CD14-positive monocyte (primary cell): ENCODE data around the gene RNF152. TPM values are rescaled to one million over a fixed set of nuclear protein-coding genes. Genes with fewer than 3 reads are reported as not detected.
A peak's percentile ranks its signal among the peaks of the same experiment; 100 is the strongest.

Experiments used
- DNase-seq, 3 donors: peaks; one replicate each; pipeline ENCODE4 v3.0.0-alpha.2; 2011 to 2022
- H2AFZ ChIP-seq: 2 replicates; pipeline ENCODE4 v1.6.0; 2012; ENCODE audit warnings: mild to moderate bottlenecking, low read depth, low read length, inconsistent platforms; ENCODE audit not compliant: insufficient read depth, poor library complexity, severe bottlenecking
- H3K27ac ChIP-seq, 2 donors: 1 replicate in 1 of 2; 2 replicates in 1 of 2; pipeline ENCODE4 v1.5.1; 2012 to 2013; ENCODE audit warnings: low read length in 2 of 2, control low read depth in 1 of 2, inconsistent platforms in 1 of 2, low read depth in 1 of 2, mild to moderate bottlenecking in 1 of 2
- H3K27me3 ChIP-seq, 2 donors: one replicate each; pipeline versions ENCODE4 v1.6.0 to v1.6.1; 2011 to 2013; ENCODE audit warnings: low read length in 2 of 2; ENCODE audit not compliant: control insufficient read depth in 2 of 2, insufficient read depth in 2 of 2
- H3K36me3 ChIP-seq, 2 donors: replicated peaks in 1 of 2; 1 replicate in 1 of 2; 2 replicates in 1 of 2; pipeline versions ENCODE4 v1.5.1 to v1.6.1; 2012 to 2013; ENCODE audit warnings: low read length in 2 of 2, control low read depth in 1 of 2, inconsistent platforms in 1 of 2, mild to moderate bottlenecking in 1 of 2; ENCODE audit not compliant: insufficient read depth in 2 of 2, control insufficient read depth in 1 of 2
- H3K4me1 ChIP-seq, 2 donors: 1 replicate in 1 of 2; 2 replicates in 1 of 2; pipeline versions ENCODE4 v1.5.1 to v1.6.1; 2012 to 2013; ENCODE audit warnings: low read length in 2 of 2, control low read depth in 1 of 2, inconsistent platforms in 1 of 2, mild to moderate bottlenecking in 1 of 2, moderate library complexity in 1 of 2; ENCODE audit not compliant: insufficient read depth in 2 of 2, control insufficient read depth in 1 of 2
- H3K4me2 ChIP-seq: replicated peaks from 2 replicates; pipeline ENCODE3; 2012; ENCODE audit warnings: low read length, moderate library complexity, mild to moderate bottlenecking; ENCODE audit not compliant: poor library complexity, severe bottlenecking; ENCODE audit errors: extremely low read depth
- H3K4me3 ChIP-seq, 3 experiments: fragments of 200-600 bp in 1 of 3; sonication (generic) in 1 of 3; replicated peaks in 1 of 3; 1 replicate in 2 of 3; 2 replicates in 1 of 3; pipeline ENCODE4 v1.5.1; 2011 to 2013; ENCODE audit warnings: low read length in 3 of 3, mild to moderate bottlenecking in 3 of 3, control low read depth in 2 of 3, low read depth in 2 of 3, inconsistent platforms in 1 of 3, moderate library complexity in 1 of 3
- H3K79me2 ChIP-seq: 2 replicates; pipeline ENCODE4 v1.6.0; 2012; ENCODE audit warnings: mild to moderate bottlenecking, control low read depth, inconsistent platforms, low read length, moderate library complexity; ENCODE audit not compliant: insufficient read depth
- H3K9ac ChIP-seq: 2 replicates; pipeline ENCODE4 v1.6.0; 2017; ENCODE audit warnings: low read length, mild to moderate bottlenecking; ENCODE audit not compliant: insufficient read depth, poor library complexity, severe bottlenecking
- H3K9me3 ChIP-seq, 2 donors: replicated peaks in 1 of 2; 1 replicate in 1 of 2; 2 replicates in 1 of 2; pipeline versions ENCODE4 v1.5.1 to v1.6.1; 2012 to 2013; ENCODE audit warnings: low read length in 2 of 2, control low read depth in 1 of 2; ENCODE audit not compliant: control insufficient read depth in 1 of 2, insufficient read depth in 1 of 2
- H4K20me1 ChIP-seq: 2 replicates; pipeline ENCODE4 v1.6.0; 2012; ENCODE audit warnings: mild to moderate bottlenecking, low read length, control low read depth, moderate library complexity; ENCODE audit not compliant: insufficient read depth
- H3K27ac Mint-ChIP-seq, 7 donors: one replicate each; pipeline ENCODE4 v1.8.0; 2020; ENCODE audit warnings: mild to moderate bottlenecking in 7 of 7, mixed read lengths in 7 of 7, moderate library complexity in 6 of 7, inconsistent platforms in 2 of 7
- H3K27me3 Mint-ChIP-seq, 3 donors: one replicate each; pipeline ENCODE4 v1.8.0; 2021 to 2022; ENCODE audit warnings: low read depth in 3 of 3, mild to moderate bottlenecking in 3 of 3, mixed read lengths in 3 of 3, moderate library complexity in 3 of 3, inconsistent platforms in 1 of 3
- H3K36me3 Mint-ChIP-seq, 2 donors: one replicate each; pipeline ENCODE4 v1.8.0; 2020; ENCODE audit warnings: mixed read lengths in 2 of 2, inconsistent platforms in 1 of 2, mild to moderate bottlenecking in 1 of 2
- H3K4me1 Mint-ChIP-seq: one replicate; pipeline ENCODE4 v1.8.0; 2020; ENCODE audit warnings: mild to moderate bottlenecking, mixed read lengths
- H3K4me3 Mint-ChIP-seq, 2 donors: one replicate each; pipeline ENCODE4 v1.8.0; 2020; ENCODE audit warnings: mild to moderate bottlenecking in 2 of 2, mixed read lengths in 2 of 2, moderate library complexity in 1 of 2
- H3K9me3 Mint-ChIP-seq, 7 donors: one replicate each; pipeline ENCODE4 v1.8.0; 2020 to 2022; ENCODE audit warnings: mixed read lengths in 7 of 7, mild to moderate bottlenecking in 6 of 7, moderate library complexity in 6 of 7, inconsistent platforms in 2 of 7
- CTCF ChIP-seq: fragments of 200-600 bp; IDR thresholded peaks from one replicate; pipeline ENCODE4 v1.8.0; 2022; ENCODE audit warnings: antibody characterized with exemption, mild to moderate bottlenecking
- WGBS: methylation state at CpG from one replicate; pipeline ENCODE4 v1.1.5; 2013; ENCODE audit warnings: missing lambda C conversion rate; ENCODE audit not compliant: insufficient coverage; 5-methylcytosine and 5-hydroxymethylcytosine counted together
- intact Hi-C, 2 donors: fragments of 100-400 bp; cut with micrococcal nuclease; formaldehyde crosslinking; loops; one replicate each; pipeline versions ENCODE4 v1.15.0 to v1.15.1; 2023
- polyA plus RNA-seq, 3 donors: library from polyadenylated mRNA; depleted of rRNA in 1 of 3; unstranded in 2 of 3; stranded (reverse) in 1 of 3; fragments of 300-500 nt in 2 of 3; fragments of >200 nt in 1 of 3; fragmentation: Illumina TruSeq in 2 of 3; gene quantifications; 1 replicate in 2 of 3; 2 replicates in 1 of 3; pipeline ENCODE4 v1.2.3, GENCODE V29; 2012 to 2021

RNF152 gene
- polyA plus RNA-seq, 3 donors = 0.03 to 0.54 (median 0.45) TPM

- Mint-ChIP-seq H3K27ac (no peak overlapping the region), H3K9me3 (peaks cover 0 to 20% (median 15%) of the 10 kb centered on the region in 7 donors), H3K4me3 (peak overlapping the region in 1 of 2 donors; percentile 19), H3K36me3 (peaks cover 0 to 2% of the 10 kb centered on the region in 2 donors), H3K27me3 (peaks cover 31 to 65% (median 46%) of the 10 kb centered on the region in 3 donors), H3K4me1 (no peaks in the 10 kb centered on the region)
- no peak overlapping the region for H3K9ac ChIP-seq
- TF ChIP-seq CTCF = no peak
- 100% methylated on average over 2 of the region's 2 CpGs for WGBS
- intact Hi-C loops = no loop called here
- no peak overlapping the region for H3K27ac ChIP-seq
- no peaks in the 10 kb centered on the region for H3K79me2 ChIP-seq
- DNase-seq = no peak
- no peaks in the 10 kb centered on the region for H3K4me1 ChIP-seq
- peaks cover 0 to 4% of the 10 kb centered on the region in 2 donors for H3K9me3 ChIP-seq
- H3K4me3 ChIP-seq = no peak overlapping the region
- H2AFZ ChIP-seq = no peak overlapping the region
- H3K27me3 ChIP-seq = peaks cover 55 to 72% of the 10 kb centered on the region in 2 donors
- H3K4me2 ChIP-seq = no peak overlapping the region
- H3K36me3 ChIP-seq = no peaks in the 10 kb centered on the region
- no peaks in the 10 kb centered on the region for H4K20me1 ChIP-seq
These were observed 50.7 kb downstream of the RNF152 start for GRCh38 chr18:61842146-61842545.

- peaks cover 31 to 65% (median 51%) of the 10 kb centered on the region in 3 donors for H3K27me3 Mint-ChIP-seq
- DNase-seq = no peak
- TF ChIP-seq CTCF = no peak
- no peak overlapping the region for H3K9ac ChIP-seq
- H3K9me3 ChIP-seq = peaks cover 0 to 4% of the 10 kb centered on the region in 2 donors
- no peak overlapping the region for H2AFZ ChIP-seq
- H4K20me1 ChIP-seq = no peaks in the 10 kb centered on the region
- H3K36me3 Mint-ChIP-seq = peaks cover 0 to 2% of the 10 kb centered on the region in 2 donors
- no peak overlapping the region for H3K4me2 ChIP-seq
- intact Hi-C loops = no loop called here
- H3K4me1 ChIP-seq = no peaks in the 10 kb centered on the region
- 70% methylated on average over 2 of the region's 3 CpGs for WGBS
- H3K27ac Mint-ChIP-seq = no peak overlapping the region
- H3K79me2 ChIP-seq = no peaks in the 10 kb centered on the region
- no peaks in the 10 kb centered on the region for H3K36me3 ChIP-seq
- no peak overlapping the region for H3K4me3 Mint-ChIP-seq
- no peak overlapping the region for H3K4me3 ChIP-seq
- no peak overlapping the region for H3K27ac ChIP-seq
- peaks cover 57 to 74% of the 10 kb centered on the region in 2 donors for H3K27me3 ChIP-seq
- H3K9me3 Mint-ChIP-seq = peaks cover 0 to 22% (median 17%) of the 10 kb centered on the region in 7 donors
- no peaks in the 10 kb centered on the region for H3K4me1 Mint-ChIP-seq
These were observed 51.1 kb downstream of the RNF152 start for GRCh38 chr18:61841706-61842105.
